ENCODE measurements around the gene MTERF1.
"Not testable (repeated sequence)": the region's sequence is repeated elsewhere in the genome, so short reads cannot be mapped to it uniquely, and the experiment has no call there.

Gene MTERF1

GRCh38 chr7:91880413-91881241 lies at the start of gene MTERF1:
Gene MTERF1 (minus strand): TSS chr7:91880702. CDS start chr7:91880083, 619 bp downstream.
- DNase-seq = peak; percentile 98

- DNase-seq = no peak
These were observed 49.0 kb upstream of the MTERF1 start for GRCh38 chr7:91929463-91929862.

- DNase-seq = no peak
These were observed 47.4 kb upstream of the MTERF1 start for GRCh38 chr7:91927912-91928311.

GRCh38 chr7:91922857-91923256 lies 42.4 kb upstream of the MTERF1 start:
- no peak for DNase-seq

GRCh38 chr7:91918356-91918755 lies 37.9 kb upstream of the MTERF1 start:
- no peak for DNase-seq

GRCh38 chr7:91916051-91916440 lies 35.5 kb upstream of the MTERF1 start:
- no peak for DNase-seq

GRCh38 chr7:91915401-91916050 lies 35.0 kb upstream of the MTERF1 start:
- no peak for DNase-seq

GRCh38 chr7:91913612-91914011 lies 33.1 kb upstream of the MTERF1 start:
- DNase-seq = no peak

- DNase-seq = no peak
These were observed 32.0 kb upstream of the MTERF1 start for GRCh38 chr7:91912494-91912893.

GRCh38 chr7:91911121-91911520 lies 30.6 kb upstream of the MTERF1 start:
- no peak for DNase-seq

GRCh38 chr7:91910171-91910570 lies 29.7 kb upstream of the MTERF1 start:
- no peak for DNase-seq

GRCh38 chr7:91899563-91899962 lies 19.1 kb upstream of the MTERF1 start:
- DNase-seq = no peak

- no peak for DNase-seq
These were observed 17.9 kb upstream of the MTERF1 start for GRCh38 chr7:91898240-91898992.

- no peak for DNase-seq
These were observed 14.4 kb upstream of the MTERF1 start for GRCh38 chr7:91894781-91895480.

- not testable (repeated sequence) for DNase-seq
These were observed 13.2 kb upstream of the MTERF1 start for GRCh38 chr7:91893699-91894098.

GRCh38 chr7:91892821-91893340 lies 12.4 kb upstream of the MTERF1 start:
- no peak for DNase-seq

- DNase-seq = no peak
These were observed 11.7 kb upstream of the MTERF1 start for GRCh38 chr7:91892099-91892705.

- DNase-seq = not testable (repeated sequence)
These were observed 8.0 kb upstream of the MTERF1 start for GRCh38 chr7:91888271-91889175.

- DNase-seq = not testable (repeated sequence)
These were observed 7.1 kb upstream of the MTERF1 start for GRCh38 chr7:91887336-91888213.
